Vagina (tissue), 2 donors: ENCODE measurements around the gene OVCA2.

Experiments used
- POLR2A ChIP-seq, 2 donors: fragments of 450-650 bp; IDR thresholded peaks; one replicate each; pipeline ENCODE4 v1.6.1; 2017; ENCODE audit warnings: antibody characterized with exemption in 2 of 2, mild to moderate bottlenecking in 2 of 2, moderate library complexity in 2 of 2
- TF ChIP-seq, protein P1 (sequence below), 3 experiments: fragments of 450-650 bp in 2 of 3; fragments of 200-600 bp in 1 of 3; sonication (generic) in 1 of 3; IDR thresholded peaks; one replicate each; pipeline ENCODE4 v1.5.1; 2017 to 2019; ENCODE audit warnings: antibody characterized with exemption in 3 of 3, mild to moderate bottlenecking in 2 of 3, moderate library complexity in 2 of 3

GRCh38 chr17:2037155-2037554 lies 4.7 kb upstream of the OVCA2 start:
- TF ChIP-seq, protein P1, sequence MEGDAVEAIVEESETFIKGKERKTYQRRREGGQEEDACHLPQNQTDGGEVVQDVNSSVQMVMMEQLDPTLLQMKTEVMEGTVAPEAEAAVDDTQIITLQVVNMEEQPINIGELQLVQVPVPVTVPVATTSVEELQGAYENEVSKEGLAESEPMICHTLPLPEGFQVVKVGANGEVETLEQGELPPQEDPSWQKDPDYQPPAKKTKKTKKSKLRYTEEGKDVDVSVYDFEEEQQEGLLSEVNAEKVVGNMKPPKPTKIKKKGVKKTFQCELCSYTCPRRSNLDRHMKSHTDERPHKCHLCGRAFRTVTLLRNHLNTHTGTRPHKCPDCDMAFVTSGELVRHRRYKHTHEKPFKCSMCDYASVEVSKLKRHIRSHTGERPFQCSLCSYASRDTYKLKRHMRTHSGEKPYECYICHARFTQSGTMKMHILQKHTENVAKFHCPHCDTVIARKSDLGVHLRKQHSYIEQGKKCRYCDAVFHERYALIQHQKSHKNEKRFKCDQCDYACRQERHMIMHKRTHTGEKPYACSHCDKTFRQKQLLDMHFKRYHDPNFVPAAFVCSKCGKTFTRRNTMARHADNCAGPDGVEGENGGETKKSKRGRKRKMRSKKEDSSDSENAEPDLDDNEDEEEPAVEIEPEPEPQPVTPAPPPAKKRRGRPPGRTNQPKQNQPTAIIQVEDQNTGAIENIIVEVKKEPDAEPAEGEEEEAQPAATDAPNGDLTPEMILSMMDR (IDR thresholded peaks at IDR 0.05), result no peak
- no peak for TF ChIP-seq POLR2A (IDR thresholded peaks at IDR 0.05)
